GM12891 (cell line): ENCODE data around the gene KCNJ3.

Source experiments
- DNase-seq: peaks from one replicate; pipeline ENCODE4 v3.0.0; 2011; ENCODE audit warnings: low spot score; ENCODE audit not compliant: insufficient read length
- FAIRE-seq: peaks from 2 replicates; lab custom pipeline; 2011; peaks lifted over from hg19 to GRCh38; lab: Jason Lieb, UNC
- PAX5 ChIP-seq: IDR thresholded peaks from 2 replicates; pipeline ENCODE4 v1.6.1; 2011; ENCODE audit warnings: low read length, moderate library complexity, mild to moderate bottlenecking; ENCODE audit not compliant: insufficient read depth, severe bottlenecking
- POLR2A ChIP-seq: IDR thresholded peaks from 2 replicates; pipeline ENCODE4 v1.6.1; 2011; ENCODE audit warnings: low read depth, low read length, control low read depth
- POLR2AphosphoS5 ChIP-seq: IDR thresholded peaks from 2 replicates; pipeline ENCODE4 v1.6.1; 2011; ENCODE audit warnings: low read depth, low read length, control low read depth
- POU2F2 ChIP-seq: IDR thresholded peaks from 2 replicates; pipeline ENCODE4 v1.6.1; 2011; ENCODE audit warnings: low read depth, mild to moderate bottlenecking, control low read depth, low read length, moderate library complexity
- SPI1 ChIP-seq: IDR thresholded peaks from 2 replicates; pipeline ENCODE4 v1.6.1; 2011; ENCODE audit warnings: low read depth, low read length, control low read depth
- TAF1 ChIP-seq: IDR thresholded peaks from 2 replicates; pipeline ENCODE4 v1.6.1; 2011; ENCODE audit warnings: low read depth, low read length, control low read depth

The KCNJ3 gene

GRCh38 chr2:154689158-154689557, 9.3 kb upstream of the KCNJ3 start:
- TF ChIP-seq TAF1: no peak
- no peak for TF ChIP-seq POLR2AphosphoS5
- TF ChIP-seq PAX5: no peak
- TF ChIP-seq POLR2A: no peak
- no peak for TF ChIP-seq SPI1
- TF ChIP-seq POU2F2: no peak
- no peak for FAIRE-seq

GRCh38 chr2:154692927-154693326, 5.6 kb upstream of the KCNJ3 start:
- DNase-seq (no peak), FAIRE-seq (no peak)
- TF ChIP-seq POU2F2 (no peak), POLR2A (no peak), PAX5 (no peak), POLR2AphosphoS5 (no peak), SPI1 (no peak), TAF1 (no peak)

More at GRCh38 chr2:154689158-154689557, 9.3 kb upstream of the KCNJ3 start:
- DNase-seq: no peak

- DNase-seq (no peak), FAIRE-seq (no peak)
- no peak for TF ChIP-seq POU2F2
- TF ChIP-seq SPI1: no peak
- no peak for TF ChIP-seq PAX5
- no peak for TF ChIP-seq POLR2AphosphoS5
These were observed 4.7 kb upstream of the KCNJ3 start for GRCh38 chr2:154693741-154694340.

GRCh38 chr2:154694881-154695280, 3.6 kb upstream of the KCNJ3 start:
- TF ChIP-seq SPI1 (no peak), TAF1 (no peak), PAX5 (no peak), POU2F2 (no peak), POLR2AphosphoS5 (no peak), POLR2A (no peak)
- DNase-seq (no peak), FAIRE-seq (no peak)

GRCh38 chr2:154696369-154696768, 2.1 kb upstream of the KCNJ3 start:
- DNase-seq (no peak), FAIRE-seq (no peak)
- TF ChIP-seq POLR2AphosphoS5 (no peak), PAX5 (no peak), SPI1 (no peak), POU2F2 (no peak), POLR2A (no peak), TAF1 (no peak)

- no peak for FAIRE-seq
- DNase-seq: no peak
- TF ChIP-seq SPI1 (no peak), TAF1 (no peak), POU2F2 (no peak), PAX5 (no peak), POLR2A (no peak), POLR2AphosphoS5 (no peak)
These were observed 1.6 kb upstream of the KCNJ3 start for GRCh38 chr2:154696810-154697417.

GRCh38 chr2:154697418-154698252, 860 bp upstream of the KCNJ3 start:
- DNase-seq (no peak), FAIRE-seq (no peak)
- TF ChIP-seq PAX5: no peak
- no peak for TF ChIP-seq POU2F2
- no peak for TF ChIP-seq TAF1
- TF ChIP-seq POLR2A: no peak
- TF ChIP-seq SPI1: no peak
- TF ChIP-seq POLR2AphosphoS5: no peak

- TF ChIP-seq TAF1: no peak
- TF ChIP-seq PAX5: no peak
- TF ChIP-seq POU2F2: no peak
- TF ChIP-seq POLR2A: no peak
- no peak for TF ChIP-seq POLR2AphosphoS5
- TF ChIP-seq SPI1: no peak
- no peak for FAIRE-seq
- DNase-seq: no peak
These were observed 453 bp downstream of the KCNJ3 start for GRCh38 chr2:154698721-154699574.

GRCh38 chr2:154699575-154699930, 1.1 kb downstream of the KCNJ3 start:
- FAIRE-seq (no peak), DNase-seq (no peak)
- no peak for TF ChIP-seq SPI1
